Prostate gland (tissue), 2 donors: ENCODE data around the gene RBM5. TPM values are rescaled to one million over a fixed set of nuclear protein-coding genes. Genes with fewer than 3 reads are reported as not detected.

ENCODE experiments used
- DNase-seq: peaks from one replicate; pipeline ENCODE4 v3.0.0-alpha.2; 2019; ENCODE audit warnings: low spot score
- H3K27ac ChIP-seq, 2 donors: fragments of 200-600 bp; sonication (generic); 2 replicates each; pipeline ENCODE4 v1.5.1; 2017 to 2019
- H3K27me3 ChIP-seq: fragments of 200-600 bp; sonication (generic); replicated peaks from 2 replicates; pipeline ENCODE4 v1.5.1; 2019; ENCODE audit not compliant: insufficient read depth
- H3K36me3 ChIP-seq, 2 donors: fragments of 200-600 bp; sonication (generic); 1 replicate in 1 of 2; 2 replicates in 1 of 2; pipeline versions ENCODE4 v1.5.1 to v1.8.1; 2017 to 2019
- H3K4me1 ChIP-seq: fragments of 200-600 bp; sonication (generic); replicated peaks from 2 replicates; pipeline ENCODE4 v1.5.1; 2019
- H3K4me3 ChIP-seq, 2 donors: fragments of 200-600 bp; sonication (generic); 2 replicates each; pipeline ENCODE4 v1.5.1; 2017 to 2019
- H3K9me3 ChIP-seq: fragments of 200-600 bp; sonication (generic); 2 replicates; pipeline ENCODE4 v1.5.1; 2017
- POLR2A ChIP-seq: fragments of 450-650 bp; IDR thresholded peaks from one replicate; pipeline ENCODE4 v1.6.1; 2016; ENCODE audit warnings: antibody characterized with exemption, mild to moderate bottlenecking
- POLR2AphosphoS5 ChIP-seq: sonication (generic); formaldehyde crosslinking; IDR thresholded peaks from one replicate; pipeline ENCODE4 v1.6.1; 2017; ENCODE audit warnings: antibody characterized with exemption
- WGBS: methylation state at CpG from one replicate; pipeline ENCODE4 v1.1.5; 2018; 5-methylcytosine and 5-hydroxymethylcytosine counted together
- intact Hi-C: fragments of 100-400 bp; cut with DNase I; formaldehyde crosslinking; loops from one replicate; pipeline ENCODE4 v1.14.2; 2022
- total RNA-seq, 2 donors: library from RNA; depleted of rRNA; stranded (reverse); fragments of >200 nt; gene quantifications; one replicate each; pipeline ENCODE4 v1.1.0, GENCODE V29; 2016
- TF ChIP-seq, protein P1 (sequence below), 4 experiments: fragments of 200-600 bp in 2 of 4; fragments of 450-650 bp in 2 of 4; sonication (generic) in 2 of 4; IDR thresholded peaks; 1 replicate in 3 of 4; 2 replicates in 1 of 4; pipeline ENCODE4 v1.5.1; 2016 to 2019; ENCODE audit warnings: antibody characterized with exemption in 4 of 4, mild to moderate bottlenecking in 2 of 4, moderate library complexity in 2 of 4

The RBM5 gene
- total RNA-seq, 2 donors from 2014 or later, result 135 to 260 TPM

DNA sequence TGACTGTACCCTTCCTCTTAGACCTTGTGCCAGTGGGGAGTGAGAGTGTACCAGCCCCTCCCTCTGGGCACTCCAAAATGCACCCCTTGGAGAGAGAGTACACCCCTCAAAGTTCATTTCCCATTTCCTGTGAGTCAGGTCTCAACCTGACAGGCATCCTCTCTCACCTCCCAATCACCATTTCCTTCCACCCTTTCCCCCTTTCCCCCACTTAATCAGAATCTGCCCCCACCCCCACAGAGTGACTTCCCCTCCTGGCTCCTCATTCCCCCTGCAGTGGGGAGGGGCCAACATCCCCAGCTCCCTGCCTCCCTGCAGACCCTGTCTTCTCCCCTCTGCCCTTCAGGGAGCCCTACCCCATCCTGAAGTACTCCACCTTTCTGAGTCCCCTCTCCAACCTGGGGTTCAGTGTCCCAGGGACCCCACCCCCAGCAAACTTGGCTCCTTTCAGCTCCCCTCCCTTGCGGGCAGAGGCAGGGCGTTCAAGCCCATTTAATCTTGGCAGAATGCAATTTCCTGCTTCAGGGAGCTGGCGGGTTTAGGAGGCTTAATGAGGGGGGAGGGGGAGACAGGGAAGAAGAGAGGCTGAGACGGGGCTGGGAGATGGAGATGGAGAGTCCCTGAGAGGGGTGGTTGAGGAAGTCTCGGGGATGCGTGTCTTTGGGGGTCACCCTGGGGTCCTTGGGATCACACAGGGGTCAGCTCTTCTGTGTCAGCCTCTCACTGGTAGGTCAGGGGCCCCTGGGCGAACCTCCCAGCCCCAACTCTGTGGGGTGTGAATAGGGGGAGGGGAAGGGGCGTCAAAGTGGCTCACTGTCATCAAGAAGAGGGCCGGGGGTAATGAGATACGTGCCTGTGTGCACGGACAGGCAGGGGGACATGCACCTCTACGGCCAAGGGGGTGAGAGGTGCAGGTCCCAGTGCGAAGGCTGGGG is 49.8 kb downstream of the RBM5 start:
- TF ChIP-seq, protein P1, sequence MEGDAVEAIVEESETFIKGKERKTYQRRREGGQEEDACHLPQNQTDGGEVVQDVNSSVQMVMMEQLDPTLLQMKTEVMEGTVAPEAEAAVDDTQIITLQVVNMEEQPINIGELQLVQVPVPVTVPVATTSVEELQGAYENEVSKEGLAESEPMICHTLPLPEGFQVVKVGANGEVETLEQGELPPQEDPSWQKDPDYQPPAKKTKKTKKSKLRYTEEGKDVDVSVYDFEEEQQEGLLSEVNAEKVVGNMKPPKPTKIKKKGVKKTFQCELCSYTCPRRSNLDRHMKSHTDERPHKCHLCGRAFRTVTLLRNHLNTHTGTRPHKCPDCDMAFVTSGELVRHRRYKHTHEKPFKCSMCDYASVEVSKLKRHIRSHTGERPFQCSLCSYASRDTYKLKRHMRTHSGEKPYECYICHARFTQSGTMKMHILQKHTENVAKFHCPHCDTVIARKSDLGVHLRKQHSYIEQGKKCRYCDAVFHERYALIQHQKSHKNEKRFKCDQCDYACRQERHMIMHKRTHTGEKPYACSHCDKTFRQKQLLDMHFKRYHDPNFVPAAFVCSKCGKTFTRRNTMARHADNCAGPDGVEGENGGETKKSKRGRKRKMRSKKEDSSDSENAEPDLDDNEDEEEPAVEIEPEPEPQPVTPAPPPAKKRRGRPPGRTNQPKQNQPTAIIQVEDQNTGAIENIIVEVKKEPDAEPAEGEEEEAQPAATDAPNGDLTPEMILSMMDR (IDR thresholded peaks at IDR 0.05), result no peak
- no peak for TF ChIP-seq POLR2A
- TF ChIP-seq POLR2AphosphoS5, result no peak
- Histone ChIP-seq H3K27me3 (no peaks in the 10 kb centered on the region), H3K9me3 (no peaks in the 10 kb centered on the region), H3K27ac (no peak overlapping the region), H3K4me3 (no peak overlapping the region), H3K4me1 (no peaks in the 10 kb centered on the region), H3K36me3 (no peaks in the 10 kb centered on the region)
- intact Hi-C loops, result no loop called here
- 21% methylated on average over 13 of the region's 13 CpGs for WGBS
- DNase-seq, result no peak

DNA sequence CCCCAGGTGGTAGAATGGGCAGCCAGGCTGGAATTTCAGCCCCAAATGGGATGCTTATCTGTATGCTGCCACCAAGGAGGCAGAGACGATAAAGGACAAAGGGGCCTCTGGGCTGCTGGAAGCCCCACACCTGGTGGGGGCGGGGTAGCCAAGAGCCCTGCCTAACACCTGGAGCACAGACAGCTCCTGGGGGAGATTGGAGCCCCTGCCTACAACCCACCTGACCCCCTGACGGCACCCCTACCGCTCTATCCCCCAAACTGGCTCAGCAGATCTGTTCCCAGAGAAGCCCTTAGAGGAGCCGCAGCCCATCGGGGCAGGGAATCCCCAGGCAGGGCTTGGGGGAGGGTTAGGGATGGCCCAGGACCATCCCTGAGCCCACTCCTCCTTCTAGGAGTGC is 50.6 kb downstream of the RBM5 start:
- Histone ChIP-seq H3K27me3 (no peaks in the 10 kb centered on the region), H3K27ac (no peak overlapping the region)

DNA sequence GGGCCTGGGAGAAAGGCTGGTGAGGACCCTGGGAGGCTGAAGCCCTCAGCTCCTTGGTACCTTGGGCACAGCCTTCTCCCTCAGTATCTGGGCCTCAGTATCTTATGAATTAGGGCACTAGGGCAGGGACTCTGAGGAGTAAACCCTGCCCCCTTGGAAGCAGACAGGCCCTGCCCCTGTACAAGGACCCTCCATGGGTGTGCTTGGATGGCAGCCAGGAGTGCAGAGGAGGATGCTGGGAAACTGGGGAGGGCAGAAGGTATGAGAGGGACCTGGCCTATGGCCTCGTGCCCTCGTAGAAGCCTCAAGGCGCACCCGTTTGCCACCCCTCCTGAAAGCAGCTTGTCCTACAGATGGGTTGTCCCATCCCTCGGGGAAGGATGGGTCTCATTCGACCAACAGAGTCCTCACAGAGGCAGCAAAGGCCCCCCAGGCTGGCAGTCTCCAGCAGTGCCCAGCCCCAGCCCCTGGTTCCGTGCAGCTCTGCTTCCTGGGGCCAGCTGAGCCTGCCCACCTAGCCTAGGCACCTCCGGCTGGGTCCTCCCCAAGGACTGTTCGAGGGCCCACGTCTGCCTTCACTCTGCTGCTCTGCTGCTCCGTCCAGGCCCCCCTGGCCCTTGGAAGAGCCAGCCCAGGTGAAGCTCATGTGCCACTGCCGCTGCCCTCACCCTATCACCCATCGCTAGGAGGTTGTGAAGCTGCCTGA is 51.2 kb downstream of the RBM5 start:
- intact Hi-C loops, result no loop called here
- Histone ChIP-seq H3K27ac (no peak overlapping the region), H3K4me1 (no peaks in the 10 kb centered on the region), H3K27me3 (no peaks in the 10 kb centered on the region), H3K36me3 (no peaks in the 10 kb centered on the region), H3K4me3 (no peak overlapping the region), H3K9me3 (no peaks in the 10 kb centered on the region)
- no peak for TF ChIP-seq POLR2A
- TF ChIP-seq POLR2AphosphoS5, result no peak
- TF ChIP-seq, protein P1 (IDR thresholded peaks at IDR 0.05), result no peak
- DNase-seq, result no peak
- WGBS, result 80% methylated on average over 13 of the region's 13 CpGs

More for the DNA sequence above, 50.6 kb downstream of the RBM5 start:
- H3K36me3 ChIP-seq, result no peaks in the 10 kb centered on the region
- no peak for DNase-seq
- intact Hi-C loops, result no loop called here
- 55% methylated on average over 6 of the region's 6 CpGs for WGBS
- TF ChIP-seq POLR2AphosphoS5, result no peak
- TF ChIP-seq, protein P1 (IDR thresholded peaks at IDR 0.05), result no peak
- no peak for TF ChIP-seq POLR2A
- no peak overlapping the region for H3K4me3 ChIP-seq
- no peaks in the 10 kb centered on the region for H3K9me3 ChIP-seq
- no peaks in the 10 kb centered on the region for H3K4me1 ChIP-seq

DNA sequence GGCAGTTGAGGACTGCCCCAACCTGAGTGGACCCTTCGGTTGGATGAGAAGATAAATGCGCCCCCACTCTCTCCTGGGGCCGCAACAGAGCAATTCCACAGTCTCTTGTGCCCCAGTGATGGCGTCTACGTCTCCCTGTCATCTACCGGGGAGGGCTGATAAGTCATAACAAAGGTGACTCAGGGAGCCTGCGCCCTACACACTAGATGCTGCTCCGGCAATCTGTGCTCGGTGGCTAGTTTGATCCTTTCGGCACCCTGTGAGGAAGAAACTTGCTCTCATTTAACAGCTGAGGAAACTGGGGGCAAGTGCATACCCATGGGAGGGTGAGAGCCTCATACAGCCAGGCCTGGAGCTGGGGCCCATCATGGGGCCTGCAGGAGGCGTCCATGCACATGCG is 52.3 kb downstream of the RBM5 start:
- Histone ChIP-seq H3K4me1 (no peaks in the 10 kb centered on the region), H3K36me3 (no peaks in the 10 kb centered on the region), H3K27ac (no peak overlapping the region), H3K9me3 (no peaks in the 10 kb centered on the region), H3K27me3 (no peaks in the 10 kb centered on the region), H3K4me3 (no peak overlapping the region)
- intact Hi-C loops, result no loop called here
- no peak for DNase-seq
- TF ChIP-seq POLR2AphosphoS5 (no peak), POLR2A (no peak)
- TF ChIP-seq, protein P1 (IDR thresholded peaks at IDR 0.05), result no peak
- WGBS, result 97% methylated on average over 12 of the region's 12 CpGs
